GM21381 (cell line): ENCODE results near the gene MLYCD.
A peak's percentile ranks its signal among the peaks of the same experiment; 100 is the strongest.

Source experiments
- ATAC-seq: cut with Tn5 transposase; IDR thresholded peaks from one replicate; pipeline ENCODE4 v1.9.1; 2021; ENCODE audit warnings: mild to moderate bottlenecking, moderate library complexity; ENCODE audit not compliant: unreplicated experiment

MLYCD gene

GRCh38 chr16:83925095-83925905 is 26.4 kb downstream of the MLYCD start:
- no peak for ATAC-seq

DNA sequence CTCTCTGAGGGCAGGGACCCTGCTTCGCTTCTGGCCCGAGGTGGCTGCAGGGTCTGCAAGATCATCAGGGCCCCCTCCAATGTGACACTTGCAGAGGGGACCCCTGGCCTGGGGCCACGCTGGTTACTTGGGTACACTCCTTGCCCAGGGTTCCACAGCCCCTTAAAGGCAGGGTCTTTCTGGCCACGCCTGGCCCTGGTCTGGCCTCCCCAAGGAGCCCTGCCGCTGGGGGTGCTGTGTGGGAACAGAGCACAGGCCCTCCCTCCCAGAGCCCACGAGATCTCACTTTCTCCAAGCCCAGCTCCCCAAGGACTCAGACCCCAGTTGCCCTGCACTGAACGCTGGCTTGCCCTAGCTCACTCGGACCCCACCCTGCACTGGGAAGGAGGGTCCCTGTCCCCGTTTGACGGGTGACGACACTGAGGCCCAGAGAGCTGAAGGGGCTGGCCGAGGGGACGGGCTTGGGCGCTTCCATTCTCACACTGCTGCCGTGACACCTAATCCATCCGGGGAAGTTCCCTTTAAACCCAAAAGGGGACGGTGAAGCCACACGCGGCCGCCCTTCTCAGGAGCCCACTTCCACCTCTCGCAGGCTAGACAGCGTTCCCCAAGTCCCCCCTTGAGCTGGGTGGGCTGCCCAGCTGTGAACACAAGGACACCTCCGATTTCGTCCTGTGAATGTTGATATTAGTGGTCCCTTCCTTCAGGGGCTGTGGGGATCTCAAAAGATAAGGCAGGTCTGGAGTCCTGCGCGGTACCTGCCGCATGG is 27.2 kb downstream of the MLYCD start:
- no peak for ATAC-seq

DNA sequence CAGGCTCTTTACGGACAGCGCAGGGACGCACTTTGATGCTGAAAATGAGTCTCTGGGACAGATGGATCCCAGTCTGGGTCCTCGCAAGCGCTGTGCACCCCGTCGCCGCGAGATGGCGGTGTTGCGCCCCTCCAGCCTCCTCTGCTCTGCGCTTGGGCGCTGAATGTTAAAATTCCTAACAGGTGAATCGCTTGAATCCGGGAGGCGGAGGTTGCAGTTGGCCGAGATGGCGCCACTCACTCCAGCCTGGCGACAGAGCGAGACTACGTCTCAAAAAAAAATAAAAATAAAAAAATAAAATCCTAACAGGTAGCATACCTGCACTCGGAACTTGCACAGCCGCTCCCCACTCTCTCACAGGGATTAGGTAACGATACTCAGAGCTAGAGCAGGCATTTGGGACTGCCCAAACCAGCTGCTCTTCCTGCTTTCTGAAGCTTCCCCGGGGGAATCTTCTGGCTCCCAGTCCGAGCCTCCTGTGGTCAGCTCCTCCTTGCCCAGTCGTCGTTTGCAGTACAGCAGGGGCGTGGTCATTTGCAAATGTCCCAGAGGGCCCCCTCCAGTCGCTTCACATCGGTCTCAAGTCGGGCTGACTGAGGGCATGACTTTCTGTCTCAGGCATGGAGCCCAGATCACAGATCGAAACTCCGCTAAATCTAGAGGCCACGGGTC is 27.9 kb downstream of the MLYCD start:
- ATAC-seq, result peak; percentile 69

GRCh38 chr16:83928341-83929055 is 29.6 kb downstream of the MLYCD start:
- no peak for ATAC-seq

DNA sequence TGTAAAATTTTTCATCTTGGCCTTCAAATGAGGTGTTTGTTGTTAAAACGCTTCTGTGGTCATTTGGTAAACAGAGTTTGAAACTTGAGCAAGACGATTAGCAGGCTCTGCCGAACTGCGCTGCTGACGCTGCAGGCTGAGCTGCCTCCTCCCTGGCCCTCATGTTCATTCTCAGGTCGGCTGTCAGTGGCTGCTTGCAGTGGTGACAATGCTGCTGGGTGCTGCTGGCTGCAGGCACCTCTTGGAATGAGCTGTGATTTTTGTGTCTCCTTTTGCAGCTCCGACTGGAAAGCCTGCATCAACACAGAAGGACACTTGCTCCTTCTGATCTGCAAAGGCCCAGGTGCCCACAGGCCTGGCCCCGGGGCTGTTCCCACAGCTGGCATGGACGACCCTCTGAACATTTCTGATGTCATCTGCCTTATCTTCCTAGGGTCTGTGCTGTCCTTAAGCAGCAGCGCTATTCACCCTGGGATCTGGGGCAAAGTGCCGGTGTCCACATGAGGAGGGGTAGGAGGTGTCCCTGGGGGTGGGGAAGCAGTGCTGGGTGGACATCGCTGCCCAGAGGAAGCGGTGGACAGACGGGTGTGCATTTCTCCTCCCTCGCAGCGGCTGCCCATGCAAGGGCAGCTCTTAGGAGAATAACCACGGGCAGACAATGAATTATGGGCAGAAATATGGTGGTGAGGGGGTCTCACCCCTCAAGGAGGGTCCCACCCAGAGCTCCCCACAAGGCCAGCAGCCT is 31.1 kb downstream of the MLYCD start:
- no peak for ATAC-seq

DNA sequence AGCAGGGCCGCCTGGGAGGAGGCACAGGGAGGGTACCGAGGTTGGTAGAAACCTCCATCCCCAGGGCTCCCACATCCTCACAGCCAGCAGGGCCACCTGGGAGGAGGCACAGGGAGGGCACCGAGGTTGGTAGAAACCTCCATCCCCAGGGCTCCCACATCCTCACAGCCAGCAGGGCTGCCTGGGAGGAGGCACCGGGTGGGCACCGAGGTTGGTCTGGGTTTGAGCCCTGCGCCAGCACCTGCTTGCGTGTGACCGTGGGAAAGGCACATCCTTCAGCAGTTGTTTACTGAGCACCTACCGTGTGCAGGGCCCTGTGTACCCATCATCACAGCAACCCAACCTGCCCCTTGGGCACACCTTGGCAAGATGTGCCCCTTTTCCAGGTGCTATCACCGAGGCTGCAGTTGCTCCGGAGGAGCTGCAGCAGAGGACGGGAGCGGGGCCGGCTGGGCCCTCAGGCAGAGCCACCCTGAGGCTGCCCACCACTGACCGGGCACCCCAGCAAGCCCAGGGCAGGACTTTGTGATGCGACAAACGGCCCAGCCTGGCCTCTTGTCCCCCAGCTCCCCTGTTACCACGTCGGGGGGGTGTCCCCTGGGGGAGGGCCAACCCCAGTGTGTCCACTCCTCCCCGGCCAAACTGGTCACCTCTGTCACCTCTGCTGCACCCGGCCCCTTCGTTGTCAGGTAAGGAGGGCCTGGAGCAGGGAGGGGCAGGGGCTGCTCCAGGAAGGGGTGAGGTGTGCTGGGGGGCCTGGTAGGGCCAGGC is 32.0 kb downstream of the MLYCD start:
- ATAC-seq, result no peak

DNA sequence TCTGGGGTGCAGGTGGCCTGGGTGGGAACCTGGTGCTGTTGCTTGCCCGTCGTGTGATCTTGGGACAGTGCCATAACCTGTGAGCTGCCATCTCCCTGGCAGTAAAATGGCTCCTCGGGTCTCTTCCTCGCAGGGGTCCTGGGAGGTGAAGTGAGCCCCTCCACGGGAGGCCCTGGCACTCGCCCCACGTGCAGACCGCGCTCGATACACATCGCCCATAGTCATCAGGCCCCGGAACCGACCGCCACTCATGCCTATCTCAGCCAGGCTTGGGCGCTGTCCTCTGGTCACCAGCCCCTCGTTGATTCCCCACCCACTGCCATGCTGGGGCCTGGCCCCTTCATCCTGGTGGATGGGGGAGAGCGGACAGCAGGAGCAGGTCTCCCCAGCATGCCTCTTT is 32.6 kb downstream of the MLYCD start:
- ATAC-seq, result no peak

- no peak for ATAC-seq
These were observed 33.4 kb downstream of the MLYCD start for GRCh38 chr16:83932304-83932703.

DNA sequence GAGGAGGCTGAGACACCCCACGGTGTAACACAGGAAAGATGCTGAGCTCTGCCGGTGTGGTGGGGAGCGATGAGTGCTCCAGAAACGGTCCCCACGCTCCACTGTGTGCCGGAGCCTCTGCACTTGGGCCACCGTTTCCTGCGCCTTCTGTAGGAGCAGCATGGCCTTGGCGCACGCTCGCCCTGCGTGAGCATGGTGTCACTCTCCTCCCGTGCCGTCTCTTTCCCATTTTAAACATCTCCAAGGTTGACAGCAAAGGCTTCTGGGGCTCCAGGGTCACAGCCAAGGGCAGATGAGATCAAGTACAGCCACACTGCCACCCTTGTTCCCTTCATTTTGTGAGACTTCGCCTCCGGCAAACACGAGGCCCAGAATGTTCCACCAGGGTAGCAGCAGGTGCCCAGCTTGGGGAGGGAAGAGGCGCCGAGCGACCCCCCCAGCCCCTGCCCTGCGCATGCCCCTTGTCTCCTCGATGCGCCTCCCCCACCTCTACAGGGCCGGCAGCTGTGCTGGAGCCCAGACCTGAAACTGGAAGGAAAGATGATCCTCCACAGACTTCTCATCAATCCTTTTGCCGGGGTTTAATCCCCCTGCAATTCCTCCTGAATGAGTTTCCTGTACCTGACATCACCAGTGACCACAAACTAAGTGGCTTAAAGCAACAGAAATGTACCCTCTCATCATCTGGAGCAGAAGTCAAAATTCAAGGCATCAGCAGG is 34.2 kb downstream of the MLYCD start:
- ATAC-seq, result no peak

DNA sequence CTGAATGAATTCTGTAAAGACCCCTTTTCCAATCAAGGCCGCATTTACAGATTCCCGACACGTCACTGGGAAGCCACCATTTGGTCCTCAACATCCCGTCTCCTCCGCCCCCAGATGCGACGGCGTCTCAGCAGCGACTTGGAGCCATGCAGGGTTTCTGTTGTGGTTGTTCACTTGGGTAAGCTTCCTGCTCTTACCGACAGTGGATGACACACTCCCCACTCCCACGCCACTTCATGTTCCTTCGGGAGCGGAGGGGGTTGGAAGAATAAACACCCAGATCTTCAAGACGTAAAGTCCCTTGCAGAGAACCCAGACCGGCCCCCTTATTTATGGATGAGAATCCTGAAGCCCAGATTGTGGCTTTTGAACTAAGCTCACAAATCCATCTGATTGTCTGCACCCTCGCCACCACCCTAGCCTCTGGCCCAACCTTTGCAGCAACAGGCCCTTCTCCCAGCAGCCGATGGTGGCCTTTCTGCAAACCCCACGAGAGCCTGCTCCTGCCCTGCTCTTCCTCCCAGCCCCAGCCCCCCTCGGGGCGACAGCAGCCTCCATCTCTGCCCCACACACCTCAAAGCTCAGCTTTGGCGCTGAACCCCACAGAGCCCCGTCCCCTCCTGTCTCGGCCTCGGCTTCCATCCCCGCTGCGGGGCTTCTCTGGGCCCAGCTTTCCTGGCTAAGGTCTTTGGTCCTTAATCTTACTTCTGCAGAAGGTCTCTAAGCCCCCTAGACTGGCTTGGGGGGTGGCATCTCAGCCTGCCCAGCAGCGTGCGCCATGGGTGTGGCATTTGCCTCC is 35.2 kb downstream of the MLYCD start:
- ATAC-seq, result no peak

DNA sequence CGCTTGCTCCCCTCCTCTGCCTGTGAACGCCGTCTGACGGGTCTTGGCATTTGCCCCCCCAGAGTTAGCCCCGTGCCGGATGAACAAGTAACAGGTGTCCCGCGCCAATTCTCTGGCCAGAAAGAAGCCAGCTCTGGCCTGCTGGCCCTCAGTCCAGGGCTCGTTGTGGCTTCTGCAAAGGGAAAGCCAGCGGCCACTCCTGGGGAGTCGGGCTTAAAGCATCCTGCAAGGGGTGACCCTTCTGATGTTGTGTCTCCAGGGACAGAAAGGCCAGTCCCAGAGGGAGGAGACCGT is 35.7 kb downstream of the MLYCD start:
- ATAC-seq, result no peak

DNA sequence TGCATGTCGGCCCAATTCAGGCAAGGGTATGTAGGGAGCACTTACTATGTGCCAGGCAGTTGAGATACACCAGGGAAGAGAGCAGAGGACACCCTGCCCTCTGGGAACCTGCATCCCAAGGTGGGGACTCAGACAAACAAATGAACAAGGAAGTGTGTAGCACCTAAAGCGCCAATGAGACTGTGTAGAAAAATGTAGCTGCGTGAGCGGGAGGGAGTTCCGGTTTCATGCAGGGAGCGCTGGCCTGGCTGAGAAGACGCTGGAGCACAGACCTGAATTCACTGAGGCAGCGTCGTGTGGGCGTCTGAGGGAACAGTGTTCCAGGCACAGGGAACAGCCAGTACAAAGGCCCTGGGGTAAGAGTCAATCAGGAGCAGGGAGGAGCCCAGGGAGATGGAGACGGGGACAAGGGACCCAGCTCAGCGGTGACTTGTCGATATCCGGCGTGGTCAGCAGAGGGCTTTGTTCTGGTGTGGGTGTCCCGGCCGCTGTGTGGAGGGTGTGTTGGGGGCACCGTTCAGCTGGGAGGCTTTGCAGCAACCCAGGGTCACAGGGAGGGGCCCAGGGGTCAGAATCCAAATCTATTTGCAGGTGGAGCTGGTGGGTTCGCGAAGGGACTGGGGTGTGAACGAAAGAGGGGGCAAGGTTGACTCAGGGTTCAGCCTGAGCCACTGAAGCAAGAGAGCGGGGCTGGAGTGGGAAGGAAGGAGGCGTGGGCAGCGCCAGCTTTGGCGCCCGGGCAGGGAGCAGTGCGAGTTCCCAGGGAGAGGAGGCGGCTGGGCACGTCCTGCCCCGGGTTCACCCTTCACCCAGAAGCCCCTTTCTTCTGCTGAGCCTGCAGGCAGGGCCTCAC is 36.3 kb downstream of the MLYCD start:
- no peak for ATAC-seq

DNA sequence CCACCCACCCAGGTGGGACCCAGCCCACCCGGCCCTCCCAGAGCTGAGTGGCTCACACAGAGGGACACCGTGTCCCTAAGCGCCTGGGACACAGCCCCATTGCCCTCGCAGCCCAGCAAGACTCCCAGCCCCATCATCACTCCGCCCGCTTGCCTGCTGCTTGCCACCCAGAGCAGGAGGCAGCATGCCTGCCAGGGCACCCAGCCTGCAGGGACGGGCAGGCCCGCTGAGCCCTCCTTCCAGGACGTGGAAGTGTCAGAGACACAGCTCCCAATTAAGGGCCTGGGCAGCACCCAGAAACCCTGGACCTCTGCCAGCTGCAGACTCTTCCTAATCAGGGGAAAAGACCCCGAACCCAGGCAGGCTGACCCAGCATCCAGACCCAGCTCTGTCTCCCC is 36.9 kb downstream of the MLYCD start:
- ATAC-seq, result no peak

GRCh38 chr16:83936581-83937165 is 37.8 kb downstream of the MLYCD start:
- ATAC-seq, result no peak

GRCh38 chr16:83937267-83937666 is 38.4 kb downstream of the MLYCD start:
- no peak for ATAC-seq

DNA sequence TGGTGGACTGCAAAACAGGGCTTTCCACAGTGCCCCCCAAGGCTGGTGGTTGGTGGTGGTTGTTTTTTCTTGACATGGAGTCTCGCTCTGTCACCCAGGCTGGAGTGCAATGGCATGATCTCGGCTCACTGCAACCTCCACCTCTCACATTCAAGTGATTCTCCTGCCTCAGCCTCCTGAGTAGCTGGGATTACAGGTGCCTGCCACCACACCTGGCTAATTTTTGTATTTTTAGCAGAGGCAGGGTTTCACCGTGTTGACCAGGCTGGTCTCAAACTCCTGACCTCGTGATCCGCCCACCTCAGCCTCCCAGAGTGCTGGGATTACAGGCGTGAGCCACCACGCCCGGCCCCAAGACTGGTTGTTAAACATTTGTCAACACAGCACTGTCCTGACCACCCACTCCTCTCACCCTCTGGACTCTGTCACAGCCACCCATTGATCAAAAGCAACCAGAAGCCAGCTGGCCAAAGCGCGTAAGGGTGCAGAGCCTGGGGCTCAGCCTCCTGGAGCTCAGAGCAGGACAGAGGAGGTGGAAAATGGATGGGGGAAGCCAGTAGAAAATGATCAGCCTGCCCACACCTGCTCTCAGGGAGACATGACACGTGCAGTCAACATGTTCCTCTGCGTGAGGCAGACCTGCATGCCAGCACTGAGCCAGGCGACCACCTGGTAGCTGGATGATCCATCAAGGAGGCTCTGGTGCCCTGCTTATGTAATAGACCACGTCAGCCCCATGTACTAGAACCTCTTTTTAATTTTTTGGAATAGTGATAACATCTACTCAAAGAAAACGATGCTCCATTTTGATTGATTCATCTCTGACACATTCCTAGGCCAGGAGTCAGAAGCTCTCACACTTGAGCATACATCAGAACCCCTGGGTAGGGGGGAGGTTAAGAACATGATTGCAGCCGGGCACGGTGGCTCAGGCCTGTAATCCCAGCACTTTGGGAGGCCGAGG is 39.3 kb downstream of the MLYCD start:
- no peak for ATAC-seq
